Loucy (cell line): ENCODE data around the gene GBGT1.
"Not testable (repeated sequence)": the region's sequence is repeated elsewhere in the genome, so short reads cannot be mapped to it uniquely, and the experiment has no call there.

Source experiments
- CTCF ChIP-seq: fragments of 200-600 bp; sonication (generic); conservative IDR thresholded peaks from 2 replicates; pipeline ENCODE4 v1.5.1; 2014; ENCODE audit warnings: mild to moderate bottlenecking, antibody characterized with exemption, low read length
- EZH2phosphoT487 ChIP-seq: fragments of 200-600 bp; IDR thresholded peaks from 2 replicates; pipeline ENCODE4 v1.6.1; 2018; ENCODE audit warnings: antibody characterized with exemption, mild to moderate bottlenecking, moderate library complexity, borderline replicate concordance

GRCh38 chr9:133208880-133209300, 45.2 kb upstream of the GBGT1 start, which contains the start of gene OBP2B:
- TF ChIP-seq CTCF, EZH2phosphoT487: not testable (repeated sequence)
